Body of pancreas (tissue), 4 donors: ENCODE data around the gene CDH12. TPM values are rescaled to one million over a fixed set of nuclear protein-coding genes. Genes with fewer than 3 reads are reported as not detected.

ENCODE experiments used
- ATAC-seq: fragments of 150-250 bp; one replicate; pipeline ENCODE4 v1.9.1; 2016
- DNase-seq, 4 donors: peaks; one replicate each; pipeline ENCODE4 v3.0.0-alpha.2; 2019
- H3K27ac ChIP-seq, 4 donors: fragments of 200-600 bp; sonication (generic); 1 replicate in 3 of 4; 2 replicates in 1 of 4; pipeline versions ENCODE4 v1.5.1 to v1.6.1; 2016 to 2019; ENCODE audit warnings: mild to moderate bottlenecking in 1 of 4, mixed read lengths in 1 of 4, moderate library complexity in 1 of 4
- H3K27me3 ChIP-seq, 2 donors: fragments of 200-600 bp; sonication (generic); one replicate each; pipeline ENCODE4 v1.6.0; 2016; ENCODE audit warnings: mild to moderate bottlenecking in 1 of 2
- H3K36me3 ChIP-seq, 2 donors: fragments of 200-600 bp; sonication (generic); replicated peaks in 1 of 2; 2 replicates each; pipeline ENCODE4 v1.5.1; 2016; ENCODE audit warnings: low read depth in 2 of 2; ENCODE audit not compliant: insufficient read depth in 1 of 2
- H3K4me1 ChIP-seq: fragments of 200-600 bp; sonication (generic); one replicate; pipeline ENCODE4 v1.6.0; 2016
- H3K4me3 ChIP-seq, 2 donors: fragments of 200-600 bp; sonication (generic); 1 replicate in 1 of 2; 2 replicates in 1 of 2; pipeline ENCODE4 v1.5.1; 2016 to 2019
- H3K9me3 ChIP-seq, 3 donors: fragments of 200-600 bp; sonication (generic); 1 replicate in 2 of 3; 2 replicates in 1 of 3; pipeline ENCODE4 v1.5.1; 2016
- CTCF ChIP-seq, 7 experiments: fragments of 450-650 bp in 4 of 7; fragments of 200-600 bp in 3 of 7; sonication (generic) in 3 of 7; IDR thresholded peaks; one replicate each; pipeline ENCODE4 v1.5.1; 2016 to 2019; ENCODE audit warnings: antibody characterized with exemption in 7 of 7
- POLR2A ChIP-seq, 3 donors: fragments of 450-650 bp; IDR thresholded peaks; one replicate each; pipeline ENCODE4 v1.6.1; 2016; ENCODE audit warnings: antibody characterized with exemption in 3 of 3, mild to moderate bottlenecking in 2 of 3
- WGBS, 2 donors: methylation state at CpG; one replicate each; pipeline ENCODE4 v1.1.5; 2017; 5-methylcytosine and 5-hydroxymethylcytosine counted together
- intact Hi-C: fragments of 100-400 bp; cut with DNase I; formaldehyde crosslinking; loops from one replicate; pipeline ENCODE4 v1.15.1; 2023
- total RNA-seq, 2 donors: library from RNA; depleted of rRNA; stranded (reverse); fragments of >200 nt; gene quantifications; one replicate each; pipeline ENCODE4 v1.1.0, GENCODE V29; 2016

CDH12 gene
- total RNA-seq, 2 donors from 2014 or later = not detected

DNA sequence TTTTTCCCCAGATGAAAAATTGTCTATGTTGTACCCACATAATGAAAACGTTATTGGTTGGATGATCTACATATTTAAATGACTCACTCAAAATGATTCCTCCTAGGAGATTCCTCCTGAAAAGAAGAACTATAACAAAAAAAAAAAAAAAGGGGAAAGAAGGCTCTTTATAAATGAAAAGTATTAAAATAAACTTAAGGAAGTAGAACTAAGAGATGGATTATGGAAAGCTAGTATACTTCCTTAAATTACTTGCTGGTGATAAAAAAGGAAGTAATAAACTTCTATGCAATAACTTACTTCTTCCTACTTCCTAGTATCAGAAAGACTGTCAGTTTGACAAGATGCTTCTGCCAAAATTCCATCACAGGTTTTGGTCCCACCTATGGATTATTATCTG, 1087.7 kb downstream of the CDH12 start:
- Histone ChIP-seq H3K4me1 (no peaks in the 10 kb centered on the region), H3K9me3 (no peaks in the 10 kb centered on the region), H3K4me3 (no peak overlapping the region), H3K27me3 (no peaks in the 10 kb centered on the region), H3K36me3 (no peaks in the 10 kb centered on the region), H3K27ac (no peak overlapping the region)
- TF ChIP-seq POLR2A (IDR thresholded peaks at IDR 0.05) (no peak), CTCF (IDR thresholded peaks at IDR 0.05) (no peak)
- intact Hi-C loops = no loop called here
- ATAC-seq (no peak), DNase-seq (no peak)
- 8 to 30% methylated on average over 1 of the region's 1 CpG for WGBS, 2 donors

DNA sequence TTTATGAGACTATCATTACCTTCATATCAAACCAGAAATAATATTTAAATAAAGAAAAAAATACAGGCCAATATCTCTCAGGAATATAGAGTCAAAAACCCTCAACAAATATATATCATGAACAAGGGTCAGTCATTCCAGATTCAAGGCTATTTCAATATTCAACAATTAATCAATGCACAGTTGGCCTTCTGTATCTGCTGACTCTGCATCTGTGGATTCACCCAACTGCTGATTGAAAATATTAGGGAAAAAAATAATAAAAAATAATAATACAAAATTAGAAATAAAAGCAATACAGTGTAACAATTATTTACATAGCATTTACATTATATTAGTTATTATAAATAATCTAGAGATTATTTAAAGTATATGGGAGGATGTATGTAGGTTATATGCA, 1114.0 kb downstream of the CDH12 start:
- no peak overlapping the region for H3K27ac ChIP-seq
- DNase-seq (no peak), ATAC-seq (no peak)
- no peaks in the 10 kb centered on the region for H3K36me3 ChIP-seq
- TF ChIP-seq CTCF (IDR thresholded peaks at IDR 0.05) = no peak
- TF ChIP-seq POLR2A (IDR thresholded peaks at IDR 0.05) = no peak
- intact Hi-C loops = no loop called here
- no peaks in the 10 kb centered on the region for H3K4me1 ChIP-seq
- H3K9me3 ChIP-seq = no peaks in the 10 kb centered on the region
- no peak overlapping the region for H3K4me3 ChIP-seq
- H3K27me3 ChIP-seq = no peaks in the 10 kb centered on the region

- TF ChIP-seq POLR2A (IDR thresholded peaks at IDR 0.05) = no peak
- 22 to 45% methylated on average over 2 of the region's 2 CpGs for WGBS, 2 donors
- no peak for ATAC-seq
- intact Hi-C loops = no loop called here
- Histone ChIP-seq H3K4me3 (no peak overlapping the region), H3K27ac (no peak overlapping the region), H3K27me3 (no peaks in the 10 kb centered on the region), H3K4me1 (no peaks in the 10 kb centered on the region), H3K36me3 (no peaks in the 10 kb centered on the region), H3K9me3 (no peaks in the 10 kb centered on the region)
- DNase-seq = no peak
Observed at GRCh38 chr5:21723500-21723899, 1129.6 kb downstream of the CDH12 start.

- WGBS, 2 donors = 66 to 69% methylated on average over 3 of the region's 3 CpGs
- no peak for DNase-seq
- intact Hi-C loops = no loop called here
Observed at GRCh38 chr5:21711866-21712758, 1141.0 kb downstream of the CDH12 start.

GRCh38 chr5:21709770-21710169, 1143.4 kb downstream of the CDH12 start:
- WGBS, 2 donors = 68 to 79% methylated on average over 3 of the region's 3 CpGs
- H3K36me3 ChIP-seq = no peaks in the 10 kb centered on the region
- no peak overlapping the region for H3K27ac ChIP-seq
- no peaks in the 10 kb centered on the region for H3K4me1 ChIP-seq
- DNase-seq (no peak), ATAC-seq (no peak)
- intact Hi-C loops = no loop called here
- H3K9me3 ChIP-seq = no peaks in the 10 kb centered on the region
- no peak overlapping the region for H3K4me3 ChIP-seq
- no peaks in the 10 kb centered on the region for H3K27me3 ChIP-seq
- TF ChIP-seq POLR2A (IDR thresholded peaks at IDR 0.05) (no peak), CTCF (IDR thresholded peaks at IDR 0.05) (no peak)

More at GRCh38 chr5:21711866-21712758, 1141.0 kb downstream of the CDH12 start:
- H3K9me3 ChIP-seq = no peaks in the 10 kb centered on the region
- no peak for TF ChIP-seq CTCF (IDR thresholded peaks at IDR 0.05)
- no peak for TF ChIP-seq POLR2A (IDR thresholded peaks at IDR 0.05)
- H3K4me3 ChIP-seq = no peak overlapping the region
- ATAC-seq = no peak
- H3K27ac ChIP-seq = no peak overlapping the region
- no peaks in the 10 kb centered on the region for H3K36me3 ChIP-seq
- no peaks in the 10 kb centered on the region for H3K4me1 ChIP-seq
- H3K27me3 ChIP-seq = no peaks in the 10 kb centered on the region
